Kidney (tissue), 22 donors: ENCODE data around the gene ISL2. TPM values are rescaled to one million over a fixed set of nuclear protein-coding genes. Genes with fewer than 3 reads are reported as not detected.
A peak's percentile ranks its signal among the peaks of the same experiment; 100 is the strongest.
"Not testable (repeated sequence)": the region's sequence is repeated elsewhere in the genome, so short reads cannot be mapped to it uniquely, and the experiment has no call there.

ENCODE experiments used
- DNase-seq, 5 donors: peaks; one replicate each; pipeline ENCODE4 v3.0.0-alpha.2; 2013 to 2020
- FAIRE-seq: peaks from 2 replicates; lab custom pipeline; 2012; peaks lifted over from hg19 to GRCh38; lab: Jason Lieb, UNC
- H3K27ac ChIP-seq, 2 donors: one replicate each; pipeline ENCODE4 v1.7.0; 2013; ENCODE audit warnings: low read depth in 2 of 2, low read length in 2 of 2, inconsistent platforms in 1 of 2
- H3K27me3 ChIP-seq: one replicate; pipeline ENCODE4 v1.7.1; 2013; ENCODE audit warnings: low read length, inconsistent platforms; ENCODE audit not compliant: control insufficient read depth, insufficient read depth
- H3K36me3 ChIP-seq, 3 donors: one replicate each; pipeline versions ENCODE4 v1.7.0 to v1.7.1; 2013; ENCODE audit warnings: low read length in 3 of 3, control low read depth in 1 of 3, inconsistent platforms in 1 of 3; ENCODE audit not compliant: insufficient read depth in 3 of 3, control insufficient read depth in 2 of 3
- H3K4me1 ChIP-seq, 3 donors: one replicate each; pipeline versions ENCODE4 v1.7.0 to v1.7.1; 2013; ENCODE audit warnings: low read length in 3 of 3, inconsistent platforms in 1 of 3, low read depth in 1 of 3; ENCODE audit not compliant: control insufficient read depth in 2 of 3, insufficient read depth in 2 of 3
- H3K4me3 ChIP-seq, 3 donors: one replicate each; pipeline versions ENCODE4 v1.7.0 to v1.8.1; 2013; ENCODE audit warnings: low read length in 3 of 3, control low read depth in 1 of 3, inconsistent platforms in 1 of 3
- H3K9ac ChIP-seq, 3 donors: one replicate each; pipeline versions ENCODE4 v1.7.0 to v1.7.1; 2013; ENCODE audit warnings: low read length in 3 of 3, control low read depth in 1 of 3, inconsistent platforms in 1 of 3
- H3K9me3 ChIP-seq, 3 donors: one replicate each; pipeline versions ENCODE4 v1.7.0 to v1.7.1; 2013; ENCODE audit warnings: low read length in 3 of 3, control low read depth in 1 of 3, inconsistent platforms in 1 of 3; ENCODE audit not compliant: control insufficient read depth in 2 of 3, insufficient read depth in 1 of 3
- intact Hi-C: fragments of 100-400 bp; cut with DNase I; formaldehyde crosslinking; loops from one replicate; pipeline ENCODE4 v1.11.1; 2022
- long read RNA-seq, 10 donors: library from polyadenylated mRNA in 1 of 10; unstranded in 1 of 10; transcript quantifications; one replicate each; pipeline ENCODE4 v2.0.0 and lab custom pipeline, GENCODE V29; 2021 to 2026
- polyA plus RNA-seq: library from polyadenylated mRNA; stranded (reverse); fragments of 350-450 nt; fragmentation: Illumina TruSeq; extraction: RNeasy Lipid Tissue Mini Kit (QIAGEN cat#74804); gene quantifications from one replicate; pipeline ENCODE4 v1.2.3, GENCODE V29; 2014; ENCODE audit warnings: low read depth, low replicate concordance; ENCODE audit not compliant: insufficient read depth
- total RNA-seq: library from RNA; stranded (reverse); fragmentation: NEBNext Ultra II Directional; extraction: Animal tissue kit (Norgen Biotek cat#: 25700); gene quantifications from one replicate; pipeline ENCODE4 v1.2.1, GENCODE V29; 2021
- TF ChIP-seq, protein P1 (sequence below): IDR thresholded peaks from 3 replicates; pipeline ENCODE4 v1.5.1; 2012; ENCODE audit warnings: mild to moderate bottlenecking, moderate library complexity, borderline replicate concordance; ENCODE audit not compliant: insufficient read depth; ENCODE audit errors: extremely low read depth
- donor health status: control.
- donor health status: control.
- donor health status: control.
- donor health status: control.
- donor health status: control.
- donor health status: DM: yes; HTN: yes; CAD: no.
- donor health status: Normal renal cell carcinoma (clear cell type).

Gene ISL2
- total RNA-seq (0.44 TPM), polyA plus RNA-seq (not detected)
- long read RNA-seq, donor 1, result 0 reads
- long read RNA-seq, donor 2, result 0 reads
- long read RNA-seq, donor 3, result 0 reads
- long read RNA-seq, donor 4, result 0 reads
- long read RNA-seq, donor 5, result 0 reads
- long read RNA-seq, donor 6, result 0 reads
- long read RNA-seq, donor 7, result 0 reads
- long read RNA-seq, donor 8, result 0 reads
- long read RNA-seq, donor 9, result 0 reads
- long read RNA-seq, donor 10, result 0 reads

DNA sequence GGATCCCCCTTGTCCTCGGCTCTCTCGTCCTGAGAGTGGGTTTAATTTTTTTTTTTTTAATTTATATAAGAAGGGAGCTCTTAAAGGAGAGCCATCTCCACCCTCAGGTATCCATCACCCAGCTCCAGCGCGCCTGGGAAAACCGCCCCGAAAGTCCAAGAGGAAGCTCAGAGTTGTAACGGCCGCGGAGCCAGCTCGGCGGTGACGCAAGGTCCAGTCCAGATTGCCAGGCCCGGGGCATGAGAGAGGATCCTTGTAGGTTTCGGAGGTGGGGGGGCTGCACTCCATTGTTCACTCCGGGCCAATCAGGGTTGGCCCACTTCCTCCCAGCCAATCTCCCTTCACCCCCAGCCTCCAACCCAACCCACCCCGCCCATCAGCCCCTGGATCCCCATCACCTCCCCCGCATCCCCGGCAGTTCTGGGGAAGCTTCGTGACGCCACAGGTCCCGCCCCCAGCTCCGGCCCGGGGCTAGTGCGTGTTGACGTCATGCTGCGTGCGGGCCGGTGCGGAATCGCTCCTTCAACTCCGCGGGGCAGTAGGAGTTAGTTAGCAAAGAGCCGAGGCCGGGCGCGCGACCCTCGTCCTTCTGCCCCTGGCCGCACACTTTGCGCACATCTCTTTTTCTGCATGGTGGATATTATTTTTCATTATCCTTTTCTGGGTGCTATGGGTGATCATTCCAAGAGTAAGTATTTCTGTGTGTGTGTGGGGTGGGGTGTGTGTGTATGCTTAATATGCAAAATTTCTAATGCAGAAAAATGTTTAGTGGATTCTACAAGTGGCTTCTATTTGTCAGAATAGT, at the start of gene ISL2:
TSS of gene ISL2 (plus strand) at position 520 of the 805 bp plus-strand sequence. CDS start at position 631, 111 bp downstream.
- Histone ChIP-seq H3K27me3 (peaks cover 60% of the 10 kb centered on the region), H3K4me3 (peak within 1 kb of the TSS in 1 of 3 donors; percentile 35), H3K27ac (no peak within 1 kb of the TSS), H3K9ac (no peak within 1 kb of the TSS), H3K9me3 (no peaks in the 10 kb centered on the region), H3K36me3 (no peaks in the 10 kb centered on the region), H3K4me1 (peaks cover 0 to 22% (median 3%) of the 10 kb centered on the region in 3 donors)
- intact Hi-C loops, result loop anchor here (10.0 kb wide), 1 partner anchor 142 kb away; no protein-coding TSS in a partner anchor
- no peak for FAIRE-seq
- DNase-seq, result peak; percentile 57 to 84 (median 66)
- TF ChIP-seq, protein P1, sequence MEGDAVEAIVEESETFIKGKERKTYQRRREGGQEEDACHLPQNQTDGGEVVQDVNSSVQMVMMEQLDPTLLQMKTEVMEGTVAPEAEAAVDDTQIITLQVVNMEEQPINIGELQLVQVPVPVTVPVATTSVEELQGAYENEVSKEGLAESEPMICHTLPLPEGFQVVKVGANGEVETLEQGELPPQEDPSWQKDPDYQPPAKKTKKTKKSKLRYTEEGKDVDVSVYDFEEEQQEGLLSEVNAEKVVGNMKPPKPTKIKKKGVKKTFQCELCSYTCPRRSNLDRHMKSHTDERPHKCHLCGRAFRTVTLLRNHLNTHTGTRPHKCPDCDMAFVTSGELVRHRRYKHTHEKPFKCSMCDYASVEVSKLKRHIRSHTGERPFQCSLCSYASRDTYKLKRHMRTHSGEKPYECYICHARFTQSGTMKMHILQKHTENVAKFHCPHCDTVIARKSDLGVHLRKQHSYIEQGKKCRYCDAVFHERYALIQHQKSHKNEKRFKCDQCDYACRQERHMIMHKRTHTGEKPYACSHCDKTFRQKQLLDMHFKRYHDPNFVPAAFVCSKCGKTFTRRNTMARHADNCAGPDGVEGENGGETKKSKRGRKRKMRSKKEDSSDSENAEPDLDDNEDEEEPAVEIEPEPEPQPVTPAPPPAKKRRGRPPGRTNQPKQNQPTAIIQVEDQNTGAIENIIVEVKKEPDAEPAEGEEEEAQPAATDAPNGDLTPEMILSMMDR, result no peak

DNA sequence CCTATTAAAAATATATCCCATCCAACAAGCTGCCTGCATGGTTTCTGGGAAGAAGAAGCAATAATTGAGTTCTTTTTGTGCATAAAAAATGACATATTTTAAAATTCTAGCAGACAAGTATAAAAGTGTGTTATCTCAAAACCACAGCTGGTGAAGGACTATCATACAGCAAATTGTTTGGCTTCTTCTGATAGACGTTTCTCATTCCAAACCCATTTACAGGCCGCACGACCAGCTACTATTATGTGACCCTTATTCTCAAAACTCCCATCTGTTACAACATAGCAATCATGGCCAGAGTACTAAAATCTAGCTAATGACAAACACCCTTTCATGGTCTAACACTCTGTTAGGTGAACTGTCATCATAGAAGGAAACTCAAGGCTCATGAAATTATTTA, 47.0 kb upstream of the ISL2 start:
- Histone ChIP-seq H3K4me3 (no peak overlapping the region), H3K9me3 (no peaks in the 10 kb centered on the region), H3K9ac (no peak overlapping the region), H3K27me3 (no peaks in the 10 kb centered on the region), H3K36me3 (peaks cover 0 to 15% (median 2%) of the 10 kb centered on the region in 3 donors), H3K27ac (no peak overlapping the region), H3K4me1 (no peaks in the 10 kb centered on the region)
- intact Hi-C loops, result no loop called here
- TF ChIP-seq, protein P1, result no peak
- FAIRE-seq, result no peak
- DNase-seq, result no peak

DNA sequence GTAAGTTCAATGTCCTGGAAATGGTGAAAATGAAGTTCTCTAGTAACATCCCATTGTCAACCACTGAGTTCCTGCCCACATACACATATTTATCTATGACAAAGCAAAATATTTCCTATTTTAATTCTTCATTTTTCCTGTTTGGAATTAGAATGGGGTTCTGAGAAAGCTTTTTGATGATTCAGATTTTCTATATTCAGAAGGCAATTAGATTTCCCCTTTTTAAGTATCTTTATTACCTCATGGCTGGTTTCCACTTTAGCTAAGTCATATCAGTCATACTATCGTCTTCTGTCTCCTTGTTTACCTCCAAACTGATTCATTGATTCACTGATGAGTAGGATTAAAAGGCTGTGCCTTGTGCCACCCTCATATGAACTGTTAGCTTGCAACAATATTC, 43.2 kb upstream of the ISL2 start:
- Histone ChIP-seq H3K27ac (no peak overlapping the region), H3K9ac (no peak overlapping the region), H3K4me3 (no peak overlapping the region), H3K27me3 (no peaks in the 10 kb centered on the region), H3K4me1 (no peaks in the 10 kb centered on the region), H3K9me3 (no peaks in the 10 kb centered on the region), H3K36me3 (no peaks in the 10 kb centered on the region)
- no peak for FAIRE-seq
- intact Hi-C loops, result no loop called here
- TF ChIP-seq, protein P1, result no peak
- DNase-seq, result no peak

GRCh38 chr15:76294463-76294862, 42.1 kb upstream of the ISL2 start:
- H3K4me3 ChIP-seq, H3K36me3 ChIP-seq, DNase-seq, intact Hi-C loops, H3K27me3 ChIP-seq, H3K4me1 ChIP-seq, FAIRE-seq, H3K9me3 ChIP-seq, H3K27ac ChIP-seq, H3K9ac ChIP-seq: not testable (repeated sequence)
